Spleen (tissue), 11 donors: Measurements from ENCODE around the gene CCDC88C. TPM values are rescaled to one million over a fixed set of nuclear protein-coding genes. Genes with fewer than 3 reads are reported as not detected.

Experiments used
- DNase-seq: peaks from one replicate; pipeline ENCODE4 v3.0.0-alpha.2; 2020
- H3K27ac ChIP-seq, 8 donors: fragments of 200-600 bp; sonication (generic) in 7 of 8; 1 replicate in 4 of 8; 2 replicates in 4 of 8; pipeline versions ENCODE4 v1.5.0 to v1.8.0; 2016 to 2021; ENCODE audit warnings: inconsistent platforms in 4 of 8, mild to moderate bottlenecking in 4 of 8, moderate library complexity in 1 of 8
- H3K27me3 ChIP-seq, 7 donors: fragments of 200-600 bp; sonication (generic) in 6 of 7; replicated peaks in 1 of 7; 1 replicate in 4 of 7; 2 replicates in 3 of 7; pipeline versions ENCODE4 v1.5.0 to v1.8.0; 2016 to 2021; ENCODE audit warnings: inconsistent platforms in 3 of 7, mild to moderate bottlenecking in 1 of 7
- H3K36me3 ChIP-seq, 6 donors: fragments of 200-600 bp; sonication (generic) in 5 of 6; 1 replicate in 4 of 6; 2 replicates in 2 of 6; pipeline versions ENCODE4 v1.5.0 to v1.8.0; 2016 to 2021; ENCODE audit warnings: inconsistent platforms in 2 of 6
- H3K4me1 ChIP-seq, 6 donors: fragments of 200-600 bp; sonication (generic) in 5 of 6; 1 replicate in 3 of 6; 2 replicates in 3 of 6; pipeline versions ENCODE4 v1.5.0 to v1.8.0; 2016 to 2021; ENCODE audit warnings: inconsistent platforms in 3 of 6
- H3K4me3 ChIP-seq, 8 donors: fragments of 200-600 bp; sonication (generic) in 7 of 8; 1 replicate in 4 of 8; 2 replicates in 4 of 8; pipeline versions ENCODE4 v1.5.0 to v1.8.0; 2016 to 2021; ENCODE audit warnings: inconsistent platforms in 4 of 8, mild to moderate bottlenecking in 4 of 8, moderate library complexity in 2 of 8
- H3K9me3 ChIP-seq, 8 donors: fragments of 200-600 bp; sonication (generic) in 7 of 8; 1 replicate in 4 of 8; 2 replicates in 4 of 8; pipeline versions ENCODE4 v1.5.0 to v1.8.0; 2016 to 2021; ENCODE audit warnings: inconsistent platforms in 4 of 8
- CTCF ChIP-seq, 11 experiments: fragments of 200-600 bp in 7 of 11; fragments of 450-650 bp in 4 of 11; sonication (generic) in 4 of 11; IDR thresholded peaks in 8 of 11; conservative IDR thresholded peaks in 3 of 11; 1 replicate in 7 of 11; 2 replicates in 4 of 11; pipeline versions ENCODE4 v1.4.0 to v1.8.0; 2016 to 2021; ENCODE audit warnings: antibody characterized with exemption in 11 of 11, inconsistent platforms in 4 of 11, mild to moderate bottlenecking in 1 of 11
- POLR2A ChIP-seq, 3 donors: fragments of 450-650 bp; IDR thresholded peaks; one replicate each; pipeline ENCODE4 v1.5.1; 2017; ENCODE audit warnings: antibody characterized with exemption in 3 of 3, mild to moderate bottlenecking in 1 of 3
- POLR2AphosphoS5 ChIP-seq, 3 donors: sonication (generic); formaldehyde crosslinking; IDR thresholded peaks; one replicate each; pipeline ENCODE4 v1.5.1; 2017; ENCODE audit warnings: antibody characterized with exemption in 3 of 3
- WGBS, 5 donors: extraction: QIAGEN DNeasy Blood & Tissue Kit in 3 of 5; methylation state at CpG; one replicate each; pipeline versions ENCODE4 v1.1.5 to v1.1.7; 2013 to 2018; 5-methylcytosine and 5-hydroxymethylcytosine counted together
- intact Hi-C: fragments of 100-400 bp; cut with DNase I; formaldehyde crosslinking; loops from one replicate; pipeline ENCODE4 v1.15.0; 2023; ENCODE audit warnings: low total_unique reads
- polyA plus RNA-seq, 3 donors: library from polyadenylated mRNA; stranded (reverse); fragments of 200-250 nt; gene quantifications; one replicate each; pipeline ENCODE4 v1.2.1, GENCODE V29; 2013
- total RNA-seq, 7 donors: library from RNA; depleted of rRNA in 3 of 7; stranded (reverse); fragments of >200 nt in 3 of 7; fragmentation: NEBNext Ultra II Directional in 4 of 7; extraction: Animal tissue kit (Norgen Biotek cat#: 25700) in 4 of 7; gene quantifications; one replicate each; pipeline versions ENCODE4 v1.1.0 to v1.2.1, GENCODE V29; 2016 to 2021
- donor health status: healthy with polysubstance abuse.
- donor health status: DM: no; HTN: no; CAD: no; lungs with moderate emphysema.
- donor health status: DM: no; HTN: no; CAD: no.
- donor health status: Bipolar disorder and iron deficiency.
- donor health status: healthy.
- donor health status: DM: no; HTN: no; CAD: no.
- donor health status: DM: yes; HTN: yes; CAD: no.

The CCDC88C gene
- total and polyA plus RNA-seq, 10 donors = 23.2 to 136 (median 101) TPM

DNA sequence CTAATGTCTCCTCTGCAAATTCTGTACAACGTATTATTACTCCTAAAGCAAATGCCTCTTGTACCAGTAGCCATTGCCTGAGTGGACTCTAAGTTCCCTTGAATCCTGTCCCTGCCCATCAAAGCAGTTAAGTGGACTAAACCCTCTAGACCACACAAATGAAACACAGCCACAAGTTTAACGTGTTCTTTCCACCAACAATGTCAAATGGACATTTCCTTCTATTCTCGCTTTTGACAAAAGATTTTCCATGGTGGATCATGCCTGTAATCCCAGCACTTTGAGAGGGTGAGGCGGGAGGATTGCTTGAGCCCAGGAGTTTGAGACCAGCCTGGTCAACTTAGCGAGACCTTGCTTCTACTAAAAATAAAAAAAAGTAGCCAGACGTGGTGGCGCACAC is 15.9 kb downstream of the CCDC88C start:
- H3K4me1 ChIP-seq = peaks cover 67 to 100% (median 95%) of the 10 kb centered on the region in 6 donors
- H3K9me3 ChIP-seq = no peaks in the 10 kb centered on the region
- H3K4me3 ChIP-seq = no peak overlapping the region
- H3K27ac ChIP-seq = peak overlapping the region in 7 of 8 donors; percentile 49 to 94 (median 91)
- no peaks in the 10 kb centered on the region for H3K27me3 ChIP-seq
- H3K36me3 ChIP-seq = peaks cover 0 to 19% (median 4%) of the 10 kb centered on the region in 6 donors
- WGBS, 5 donors = 81 to 88% (median 84%) methylated on average over 7 of the region's 7 CpGs
- DNase-seq = no peak
- TF ChIP-seq POLR2AphosphoS5 (IDR thresholded peaks at IDR 0.05) (no peak), POLR2A (IDR thresholded peaks at IDR 0.05) (no peak), CTCF (IDR thresholded peaks at IDR 0.05 in 8 of 11, conservative IDR thresholded peaks at IDR 0.05 in 3 of 11) (no peak)
- intact Hi-C loops = no loop called here

DNA sequence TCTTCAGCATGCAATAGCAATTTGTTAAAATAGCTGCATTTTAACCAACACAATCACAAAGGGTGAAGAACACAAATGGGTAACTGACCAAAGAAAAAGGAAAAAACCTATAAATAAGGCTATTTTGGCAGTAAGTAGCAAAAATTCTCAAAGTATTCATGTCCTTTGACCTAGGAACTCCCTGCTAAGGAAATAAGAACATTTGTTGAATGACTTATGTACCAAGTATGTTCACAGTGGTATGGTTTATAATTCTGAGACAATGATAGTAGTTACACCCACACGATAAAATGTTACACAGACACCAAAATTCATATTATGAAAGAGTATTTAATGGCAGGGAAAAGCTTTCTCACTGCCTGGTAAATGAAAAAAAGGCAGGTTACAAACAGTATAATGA is 16.9 kb downstream of the CCDC88C start:
- no peak for DNase-seq
- H3K4me1 ChIP-seq = peaks cover 73 to 100% (median 95%) of the 10 kb centered on the region in 6 donors
- no peaks in the 10 kb centered on the region for H3K27me3 ChIP-seq
- intact Hi-C loops = no loop called here
- TF ChIP-seq POLR2A (IDR thresholded peaks at IDR 0.05) = no peak
- TF ChIP-seq POLR2AphosphoS5 (IDR thresholded peaks at IDR 0.05) = no peak
- no peak for TF ChIP-seq CTCF (IDR thresholded peaks at IDR 0.05 in 8 of 11, conservative IDR thresholded peaks at IDR 0.05 in 3 of 11)
- no peaks in the 10 kb centered on the region for H3K9me3 ChIP-seq
- peak overlapping the region; percentile 55 to 86 (median 76) for H3K27ac ChIP-seq
- 62 to 76% (median 68%) methylated on average over 1 of the region's 1 CpG for WGBS, 5 donors
- H3K4me3 ChIP-seq = peak overlapping the region in 5 of 8 donors; percentile 47 to 70 (median 49)
- H3K36me3 ChIP-seq = peaks cover 0 to 17% (median 0%) of the 10 kb centered on the region in 6 donors

DNA sequence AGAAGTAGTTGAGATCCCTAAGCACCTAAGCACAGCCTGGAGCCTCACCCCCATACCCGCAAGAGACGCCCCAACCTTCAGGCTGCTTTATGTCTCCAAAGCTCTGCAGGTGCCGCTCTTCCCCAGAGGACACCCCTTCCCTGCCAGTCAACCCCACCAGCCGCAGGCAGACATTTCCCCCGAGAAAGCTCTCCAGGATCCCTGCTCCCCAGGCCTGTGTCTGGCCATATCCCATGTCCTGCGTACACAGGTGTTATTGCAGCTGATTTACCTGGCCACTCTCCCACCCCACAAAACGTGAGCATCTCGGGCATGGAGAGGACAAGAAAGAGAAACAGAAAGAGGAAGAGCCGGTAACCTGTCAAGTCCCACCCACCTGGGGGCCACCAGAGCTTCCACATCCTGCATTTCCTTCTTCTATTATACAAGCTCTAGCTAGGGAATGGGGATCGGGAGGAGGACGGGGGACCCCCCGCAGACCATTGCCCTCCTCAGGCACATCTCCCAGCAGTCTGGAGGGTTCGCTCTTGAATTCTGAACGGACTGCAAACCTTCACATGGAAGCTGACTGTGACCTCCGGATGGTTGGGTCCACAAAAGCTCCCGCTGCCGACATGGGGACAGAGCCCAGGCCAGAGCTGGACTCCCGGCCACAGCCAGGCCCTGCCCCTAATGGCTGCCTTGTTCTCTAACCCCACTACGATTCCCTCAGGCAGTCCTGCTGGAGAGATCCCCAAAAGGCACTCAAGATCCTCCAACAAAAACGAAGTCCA is 17.6 kb downstream of the CCDC88C start:
- peaks cover 0 to 11% (median 0%) of the 10 kb centered on the region in 6 donors for H3K36me3 ChIP-seq
- intact Hi-C loops = no loop called here
- H3K4me1 ChIP-seq = peaks cover 73 to 100% (median 95%) of the 10 kb centered on the region in 6 donors
- WGBS, 5 donors = 24 to 43% (median 32%) methylated on average over 12 to 20 of the region's 20 CpGs
- TF ChIP-seq POLR2AphosphoS5 (IDR thresholded peaks at IDR 0.05) = peak; percentile 9 to 42 (median 26)
- TF ChIP-seq POLR2A (IDR thresholded peaks at IDR 0.05) = no peak
- no peak for TF ChIP-seq CTCF (IDR thresholded peaks at IDR 0.05 in 8 of 11, conservative IDR thresholded peaks at IDR 0.05 in 3 of 11)
- DNase-seq = peak; percentile 87
- no peaks in the 10 kb centered on the region for H3K9me3 ChIP-seq
- no peaks in the 10 kb centered on the region for H3K27me3 ChIP-seq
- peak overlapping the region; percentile 26 to 70 (median 48) for H3K4me3 ChIP-seq
- H3K27ac ChIP-seq = peak overlapping the region; percentile 55 to 86 (median 76)

DNA sequence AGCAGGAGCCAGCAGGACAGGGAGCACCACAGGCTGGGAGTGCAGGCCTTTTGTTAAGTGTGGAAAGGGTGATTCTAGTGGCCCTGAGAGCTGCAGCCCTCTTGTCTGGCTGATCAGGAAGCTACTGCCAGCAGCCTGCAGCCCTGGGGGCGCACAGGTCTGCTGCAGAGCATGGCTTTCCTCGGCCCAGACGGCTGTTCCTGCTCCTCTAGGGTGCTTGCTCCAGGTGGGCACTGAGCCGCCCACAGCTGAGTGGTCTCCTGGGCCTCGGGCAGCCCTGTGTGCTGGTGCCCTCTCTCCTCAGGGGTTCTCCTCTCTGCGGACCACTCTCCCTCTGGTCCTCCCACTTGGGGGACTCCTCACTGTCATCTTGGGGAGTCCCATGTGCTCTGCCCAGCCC is 18.9 kb downstream of the CCDC88C start:
- peak; percentile 80 for DNase-seq
- H3K27ac ChIP-seq = peak overlapping the region; percentile 35 to 86 (median 76)
- H3K27me3 ChIP-seq = no peaks in the 10 kb centered on the region
- peak overlapping the region in 1 of 8 donors; percentile 70 for H3K4me3 ChIP-seq
- 46 to 85% (median 49%) methylated on average over 2 to 6 of the region's 6 CpGs for WGBS, 5 donors
- no peaks in the 10 kb centered on the region for H3K9me3 ChIP-seq
- no peak for TF ChIP-seq POLR2A (IDR thresholded peaks at IDR 0.05)
- TF ChIP-seq CTCF (IDR thresholded peaks at IDR 0.05 in 8 of 11, conservative IDR thresholded peaks at IDR 0.05 in 3 of 11) = no peak
- peak in 1 of 3 donors; percentile 45 for TF ChIP-seq POLR2AphosphoS5 (IDR thresholded peaks at IDR 0.05)
- H3K36me3 ChIP-seq = peaks cover 0 to 9% (median 0%) of the 10 kb centered on the region in 6 donors
- intact Hi-C loops = no loop called here
- peaks cover 74 to 100% (median 95%) of the 10 kb centered on the region in 6 donors for H3K4me1 ChIP-seq
